ENCODE data around the gene ANKRD23.

Gene ANKRD23

DNA sequence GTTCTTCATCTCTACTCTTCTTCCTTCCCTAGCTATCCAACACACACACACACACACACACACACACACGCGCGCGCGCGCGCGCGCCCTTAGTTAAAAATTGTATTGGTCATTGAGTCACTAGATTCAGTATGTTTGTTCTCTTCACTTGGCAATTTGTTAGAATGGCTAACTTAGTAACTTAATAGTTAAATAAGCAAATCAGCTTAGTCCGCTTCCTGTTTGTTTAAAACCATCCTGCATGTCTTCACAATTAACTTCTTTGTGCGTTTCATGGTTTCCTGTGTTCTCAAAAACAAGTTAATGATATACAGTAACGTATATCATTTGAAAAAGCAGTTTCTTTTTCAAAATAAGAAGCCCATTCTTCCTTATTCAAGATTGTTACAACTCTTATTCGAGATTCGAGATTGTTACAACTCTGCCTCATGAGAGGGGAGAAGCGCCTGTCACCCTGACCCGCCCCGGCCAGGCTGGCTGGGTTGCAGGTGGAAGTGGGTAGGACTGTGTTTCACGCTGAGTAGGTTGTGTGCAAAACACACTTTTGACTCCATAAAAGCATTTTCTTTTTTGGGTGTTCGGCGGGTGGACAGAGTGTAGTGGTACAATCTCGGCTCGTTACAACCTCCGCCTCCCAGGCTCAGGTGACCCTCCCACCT, 37.2 kb downstream of the ANKRD23 start:
- TF ChIP-seq FOXP2 (optimal IDR thresholded peaks at IDR 0.05; ENCODE audit: borderline replicate concordance, extremely low read depth, extremely low read length, insufficient read depth) (no peak), REST (IDR thresholded peaks at IDR 0.05; ENCODE audit: insufficient read depth in 1 of 2, low read depth in 2 of 2, low read length in 2 of 2) (no peak), SIN3A (IDR thresholded peaks at IDR 0.05; ENCODE audit: borderline replicate concordance, insufficient read depth, low read length) (no peak), TAF1 (IDR thresholded peaks at IDR 0.05; ENCODE audit: borderline replicate concordance, insufficient read depth, low read length) (no peak), POLR2AphosphoS5 (IDR thresholded peaks at IDR 0.05; ENCODE audit: low read depth, low read length) (no peak)

GRCh38 chr2:96804986-96805385, 38.8 kb downstream of the ANKRD23 start:
- no peak for TF ChIP-seq TAF1 (IDR thresholded peaks at IDR 0.05; ENCODE audit: borderline replicate concordance, insufficient read depth, low read length)
- no peak for TF ChIP-seq SIN3A (IDR thresholded peaks at IDR 0.05; ENCODE audit: borderline replicate concordance, insufficient read depth, low read length)
- no peak for TF ChIP-seq FOXP2 (optimal IDR thresholded peaks at IDR 0.05; ENCODE audit: borderline replicate concordance, extremely low read depth, extremely low read length, insufficient read depth)
- TF ChIP-seq POLR2AphosphoS5 (IDR thresholded peaks at IDR 0.05; ENCODE audit: low read depth, low read length): no peak
- TF ChIP-seq REST (IDR thresholded peaks at IDR 0.05; ENCODE audit: insufficient read depth in 1 of 2, low read depth in 2 of 2, low read length in 2 of 2): no peak

DNA sequence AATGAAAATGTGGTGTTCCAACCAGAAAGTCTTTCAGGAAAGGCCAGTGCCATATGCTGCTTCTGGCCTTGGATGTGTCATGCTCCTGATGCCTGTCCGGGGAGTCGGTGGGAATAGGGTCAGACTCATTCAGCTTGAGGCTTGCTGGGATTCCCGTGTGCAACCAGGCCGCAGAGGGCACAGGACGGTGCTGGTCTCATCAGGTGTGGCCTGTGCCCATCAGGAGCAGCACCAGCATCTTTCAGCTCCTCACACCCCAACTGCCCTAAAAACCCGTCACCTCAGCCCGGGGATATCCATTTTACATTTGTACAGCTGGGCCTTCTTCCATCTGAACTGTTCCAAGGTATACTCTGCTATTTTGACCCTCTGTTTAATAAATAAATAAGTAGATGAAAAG, 41.1 kb downstream of the ANKRD23 start:
- TF ChIP-seq POLR2AphosphoS5 (IDR thresholded peaks at IDR 0.05; ENCODE audit: low read depth, low read length) (no peak), REST (IDR thresholded peaks at IDR 0.05; ENCODE audit: insufficient read depth in 1 of 2, low read depth in 2 of 2, low read length in 2 of 2) (no peak), SIN3A (IDR thresholded peaks at IDR 0.05; ENCODE audit: borderline replicate concordance, insufficient read depth, low read length) (no peak), FOXP2 (optimal IDR thresholded peaks at IDR 0.05; ENCODE audit: borderline replicate concordance, extremely low read depth, extremely low read length, insufficient read depth) (no peak), TAF1 (IDR thresholded peaks at IDR 0.05; ENCODE audit: borderline replicate concordance, insufficient read depth, low read length) (no peak)

GRCh38 chr2:96801786-96802595, 41.8 kb downstream of the ANKRD23 start:
- TF ChIP-seq POLR2AphosphoS5 (IDR thresholded peaks at IDR 0.05; ENCODE audit: low read depth, low read length) (no peak), REST (IDR thresholded peaks at IDR 0.05; ENCODE audit: insufficient read depth in 1 of 2, low read depth in 2 of 2, low read length in 2 of 2) (no peak), FOXP2 (optimal IDR thresholded peaks at IDR 0.05; ENCODE audit: borderline replicate concordance, extremely low read depth, extremely low read length, insufficient read depth) (no peak), TAF1 (IDR thresholded peaks at IDR 0.05; ENCODE audit: borderline replicate concordance, insufficient read depth, low read length) (no peak), SIN3A (IDR thresholded peaks at IDR 0.05; ENCODE audit: borderline replicate concordance, insufficient read depth, low read length) (no peak)

All from PFSK-1 (cell line).